Muscle of back (tissue), 11 donors: Measurements from ENCODE around the gene FAM89A. TPM values are rescaled to one million over a fixed set of nuclear protein-coding genes. Genes with fewer than 3 reads are reported as not detected.

Source experiments
- DNase-seq, 3 donors: peaks; one replicate each; pipeline versions ENCODE4 v3.0.0 to v3.0.0-alpha.2; 2013
- polyA plus RNA-seq, 10 donors: library from polyadenylated mRNA; unstranded; fragments of 120-200 nt; gene quantifications; one replicate each; pipeline ENCODE4 v1.2.1, GENCODE V29; 2013; ENCODE audit not compliant: insufficient read length in 10 of 10

The FAM89A gene
- polyA plus RNA-seq, 10 donors, result 7.0 to 12.1 (median 8.3) TPM

GRCh38 chr1:230970432-230970831 lies 69.6 kb downstream of the FAM89A start:
- DNase-seq, result no peak

Other genes with a start within 250 kb of the FAM89A start
- 10 to 100 TPM; 60.8 to 86.4 (median 74.4) TPM for gene C1orf198, start 171.7 kb downstream of the FAM89A start, polyA plus RNA-seq
- 10 to 100 TPM; 11.5 to 24.8 (median 18.8) TPM for gene TTC13, start 61.4 kb downstream of the FAM89A start, polyA plus RNA-seq
- gene ARV1, start 61.2 kb downstream of the FAM89A start, polyA plus RNA-seq, result 10 to 100 TPM; 12.7 to 18.0 (median 15.2) TPM
- under 1 TPM; 0.05 to 0.17 (median 0.10) TPM for gene TRIM67, start 121.8 kb upstream of the FAM89A start, polyA plus RNA-seq
- gene GNPAT, start 201.0 kb upstream of the FAM89A start, polyA plus RNA-seq, result 10 to 100 TPM; 47.0 to 75.0 (median 63.9) TPM